Measurements from ENCODE around the gene ACVRL1. TPM values are rescaled to one million over a fixed set of nuclear protein-coding genes. Genes with fewer than 3 reads are reported as not detected.

ACVRL1 gene
- total and polyA plus RNA-seq, 4 donors, result 3.1 to 7.9 (median 6.1) TPM

DNA sequence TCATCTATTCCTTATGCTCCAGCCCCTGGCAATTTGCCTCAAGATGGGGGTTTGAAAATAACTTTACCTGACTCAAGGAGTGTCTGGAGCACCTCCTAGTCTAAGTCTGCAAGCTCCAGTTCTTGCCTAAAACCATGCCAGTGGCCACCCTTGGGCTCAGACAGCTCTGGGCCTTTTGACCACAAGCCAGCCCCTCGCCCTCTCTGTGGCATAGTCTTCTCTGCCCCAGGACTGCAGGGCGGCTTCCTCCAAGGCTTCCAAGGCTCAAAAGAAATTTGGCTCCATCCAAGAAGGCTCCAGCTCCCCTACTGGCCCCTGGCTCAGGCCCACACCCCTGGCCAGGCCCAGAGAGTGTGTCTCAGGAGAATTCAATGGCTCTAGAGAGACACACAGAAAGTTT lies 14.8 kb downstream of the ACVRL1 start:
- H3K4me3 ChIP-seq (ENCODE audit: low read depth in 1 of 3, low read length in 3 of 3), result no peak overlapping the region
- H3K27ac ChIP-seq (ENCODE audit: low read depth in 1 of 2, low read length in 2 of 2), result peak overlapping the region; percentile 72 to 81
- DNase-seq (ENCODE audit: low spot score), result no peak
- H3K9ac ChIP-seq (ENCODE audit: low read depth in 1 of 2, low read length in 2 of 2), result no peak overlapping the region
- H3K27me3 ChIP-seq (ENCODE audit: control insufficient read depth in 4 of 4, insufficient read depth in 4 of 4, low read length in 3 of 4), result no peaks in the 10 kb centered on the region
- H3K36me3 ChIP-seq (ENCODE audit: control insufficient read depth in 4 of 4, insufficient read depth in 3 of 4, low read depth in 1 of 4, low read length in 3 of 4), result no peaks in the 10 kb centered on the region
- whole genome bisulfite sequencing, result 94% methylated on average over 2 of the region's 2 CpGs
- peaks cover 17 to 38% (median 28%) of the 10 kb centered on the region in 4 donors for H3K4me1 ChIP-seq (ENCODE audit: control insufficient read depth in 4 of 4, insufficient read depth in 4 of 4, low read length in 3 of 4)
- TF ChIP-seq SP1 (IDR thresholded peaks at IDR 0.05), result no peak
- TF ChIP-seq JUND (IDR thresholded peaks at IDR 0.05), result no peak
- TF ChIP-seq RXRA (IDR thresholded peaks at IDR 0.05), result no peak
- no peak for TF ChIP-seq FOXA1 (IDR thresholded peaks at IDR 0.05)
- TF ChIP-seq NR2F2 (IDR thresholded peaks at IDR 0.05), result no peak
- TF ChIP-seq, protein P1, sequence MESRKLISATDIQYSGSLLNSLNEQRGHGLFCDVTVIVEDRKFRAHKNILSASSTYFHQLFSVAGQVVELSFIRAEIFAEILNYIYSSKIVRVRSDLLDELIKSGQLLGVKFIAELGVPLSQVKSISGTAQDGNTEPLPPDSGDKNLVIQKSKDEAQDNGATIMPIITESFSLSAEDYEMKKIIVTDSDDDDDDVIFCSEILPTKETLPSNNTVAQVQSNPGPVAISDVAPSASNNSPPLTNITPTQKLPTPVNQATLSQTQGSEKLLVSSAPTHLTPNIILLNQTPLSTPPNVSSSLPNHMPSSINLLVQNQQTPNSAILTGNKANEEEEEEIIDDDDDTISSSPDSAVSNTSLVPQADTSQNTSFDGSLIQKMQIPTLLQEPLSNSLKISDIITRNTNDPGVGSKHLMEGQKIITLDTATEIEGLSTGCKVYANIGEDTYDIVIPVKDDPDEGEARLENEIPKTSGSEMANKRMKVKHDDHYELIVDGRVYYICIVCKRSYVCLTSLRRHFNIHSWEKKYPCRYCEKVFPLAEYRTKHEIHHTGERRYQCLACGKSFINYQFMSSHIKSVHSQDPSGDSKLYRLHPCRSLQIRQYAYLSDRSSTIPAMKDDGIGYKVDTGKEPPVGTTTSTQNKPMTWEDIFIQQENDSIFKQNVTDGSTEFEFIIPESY (IDR thresholded peaks at IDR 0.05), result no peak
- TF ChIP-seq, protein P2, sequence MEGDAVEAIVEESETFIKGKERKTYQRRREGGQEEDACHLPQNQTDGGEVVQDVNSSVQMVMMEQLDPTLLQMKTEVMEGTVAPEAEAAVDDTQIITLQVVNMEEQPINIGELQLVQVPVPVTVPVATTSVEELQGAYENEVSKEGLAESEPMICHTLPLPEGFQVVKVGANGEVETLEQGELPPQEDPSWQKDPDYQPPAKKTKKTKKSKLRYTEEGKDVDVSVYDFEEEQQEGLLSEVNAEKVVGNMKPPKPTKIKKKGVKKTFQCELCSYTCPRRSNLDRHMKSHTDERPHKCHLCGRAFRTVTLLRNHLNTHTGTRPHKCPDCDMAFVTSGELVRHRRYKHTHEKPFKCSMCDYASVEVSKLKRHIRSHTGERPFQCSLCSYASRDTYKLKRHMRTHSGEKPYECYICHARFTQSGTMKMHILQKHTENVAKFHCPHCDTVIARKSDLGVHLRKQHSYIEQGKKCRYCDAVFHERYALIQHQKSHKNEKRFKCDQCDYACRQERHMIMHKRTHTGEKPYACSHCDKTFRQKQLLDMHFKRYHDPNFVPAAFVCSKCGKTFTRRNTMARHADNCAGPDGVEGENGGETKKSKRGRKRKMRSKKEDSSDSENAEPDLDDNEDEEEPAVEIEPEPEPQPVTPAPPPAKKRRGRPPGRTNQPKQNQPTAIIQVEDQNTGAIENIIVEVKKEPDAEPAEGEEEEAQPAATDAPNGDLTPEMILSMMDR (IDR thresholded peaks at IDR 0.05; ENCODE audit: low read depth, low read length, missing input control), result no peak
- no peak for TF ChIP-seq YY1 (IDR thresholded peaks at IDR 0.05)
- no peak for TF ChIP-seq HNF4G (IDR thresholded peaks at IDR 0.05)
- no peak for TF ChIP-seq RAD21 (IDR thresholded peaks at IDR 0.05)
- TF ChIP-seq HNF4A (conservative IDR thresholded peaks at IDR 0.05), result no peak
- TF ChIP-seq, protein P3, sequence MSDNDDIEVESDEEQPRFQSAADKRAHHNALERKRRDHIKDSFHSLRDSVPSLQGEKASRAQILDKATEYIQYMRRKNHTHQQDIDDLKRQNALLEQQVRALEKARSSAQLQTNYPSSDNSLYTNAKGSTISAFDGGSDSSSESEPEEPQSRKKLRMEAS (IDR thresholded peaks at IDR 0.05), result no peak
- TF ChIP-seq, protein P4, sequence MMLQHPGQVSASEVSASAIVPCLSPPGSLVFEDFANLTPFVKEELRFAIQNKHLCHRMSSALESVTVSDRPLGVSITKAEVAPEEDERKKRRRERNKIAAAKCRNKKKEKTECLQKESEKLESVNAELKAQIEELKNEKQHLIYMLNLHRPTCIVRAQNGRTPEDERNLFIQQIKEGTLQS (IDR thresholded peaks at IDR 0.05), result no peak
- TF ChIP-seq, protein P5, sequence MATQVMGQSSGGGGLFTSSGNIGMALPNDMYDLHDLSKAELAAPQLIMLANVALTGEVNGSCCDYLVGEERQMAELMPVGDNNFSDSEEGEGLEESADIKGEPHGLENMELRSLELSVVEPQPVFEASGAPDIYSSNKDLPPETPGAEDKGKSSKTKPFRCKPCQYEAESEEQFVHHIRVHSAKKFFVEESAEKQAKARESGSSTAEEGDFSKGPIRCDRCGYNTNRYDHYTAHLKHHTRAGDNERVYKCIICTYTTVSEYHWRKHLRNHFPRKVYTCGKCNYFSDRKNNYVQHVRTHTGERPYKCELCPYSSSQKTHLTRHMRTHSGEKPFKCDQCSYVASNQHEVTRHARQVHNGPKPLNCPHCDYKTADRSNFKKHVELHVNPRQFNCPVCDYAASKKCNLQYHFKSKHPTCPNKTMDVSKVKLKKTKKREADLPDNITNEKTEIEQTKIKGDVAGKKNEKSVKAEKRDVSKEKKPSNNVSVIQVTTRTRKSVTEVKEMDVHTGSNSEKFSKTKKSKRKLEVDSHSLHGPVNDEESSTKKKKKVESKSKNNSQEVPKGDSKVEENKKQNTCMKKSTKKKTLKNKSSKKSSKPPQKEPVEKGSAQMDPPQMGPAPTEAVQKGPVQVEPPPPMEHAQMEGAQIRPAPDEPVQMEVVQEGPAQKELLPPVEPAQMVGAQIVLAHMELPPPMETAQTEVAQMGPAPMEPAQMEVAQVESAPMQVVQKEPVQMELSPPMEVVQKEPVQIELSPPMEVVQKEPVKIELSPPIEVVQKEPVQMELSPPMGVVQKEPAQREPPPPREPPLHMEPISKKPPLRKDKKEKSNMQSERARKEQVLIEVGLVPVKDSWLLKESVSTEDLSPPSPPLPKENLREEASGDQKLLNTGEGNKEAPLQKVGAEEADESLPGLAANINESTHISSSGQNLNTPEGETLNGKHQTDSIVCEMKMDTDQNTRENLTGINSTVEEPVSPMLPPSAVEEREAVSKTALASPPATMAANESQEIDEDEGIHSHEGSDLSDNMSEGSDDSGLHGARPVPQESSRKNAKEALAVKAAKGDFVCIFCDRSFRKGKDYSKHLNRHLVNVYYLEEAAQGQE (IDR thresholded peaks at IDR 0.05), result no peak
- no peaks in the 10 kb centered on the region for H3K9me3 ChIP-seq (ENCODE audit: control insufficient read depth in 4 of 4, low read length in 3 of 4)

DNA sequence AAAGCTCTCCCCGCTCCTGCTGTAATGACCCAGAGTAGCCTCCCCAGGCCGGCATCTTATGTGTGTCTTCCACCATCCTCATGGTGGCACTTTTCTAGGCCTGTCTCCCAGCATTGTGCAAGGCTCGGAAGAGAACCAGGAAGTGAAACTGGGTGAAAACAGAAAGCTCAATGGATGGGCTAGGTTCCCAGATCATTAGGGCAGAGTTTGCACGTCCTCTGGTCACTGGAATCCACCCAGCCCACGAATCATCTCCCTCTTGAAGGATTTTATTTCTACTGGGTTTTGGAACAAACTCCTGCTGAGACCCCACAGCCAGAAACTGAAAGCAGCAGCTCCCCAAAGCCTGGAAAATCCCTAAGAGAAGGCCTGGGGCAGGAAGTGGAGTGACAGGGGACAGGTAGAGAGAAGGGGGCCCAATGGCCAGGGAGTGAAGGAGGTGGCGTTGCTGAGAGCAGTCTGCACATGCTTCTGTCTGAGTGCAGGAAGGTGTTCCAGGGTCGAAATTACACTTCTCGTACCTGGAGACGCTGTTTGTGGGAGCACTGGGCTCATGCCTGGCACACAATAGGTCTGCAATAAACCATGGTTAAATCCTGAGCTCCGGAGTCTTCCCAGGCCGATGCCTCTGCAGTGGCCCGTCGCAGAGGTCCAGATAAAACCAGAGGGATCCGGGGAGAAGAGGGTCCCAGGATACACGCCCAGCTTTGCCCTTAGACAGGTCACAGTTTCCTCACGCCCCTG lies 15.6 kb downstream of the ACVRL1 start:
- H3K9ac ChIP-seq (ENCODE audit: low read depth in 1 of 2, low read length in 2 of 2), result no peak overlapping the region
- H3K4me3 ChIP-seq (ENCODE audit: low read depth in 1 of 3, low read length in 3 of 3), result no peak overlapping the region
- peaks cover 17 to 36% (median 28%) of the 10 kb centered on the region in 4 donors for H3K4me1 ChIP-seq (ENCODE audit: control insufficient read depth in 4 of 4, insufficient read depth in 4 of 4, low read length in 3 of 4)
- H3K27ac ChIP-seq (ENCODE audit: low read depth in 1 of 2, low read length in 2 of 2), result peak overlapping the region; percentile 72 to 81
- H3K27me3 ChIP-seq (ENCODE audit: control insufficient read depth in 4 of 4, insufficient read depth in 4 of 4, low read length in 3 of 4), result no peaks in the 10 kb centered on the region
- WGBS, result 48% methylated on average over 16 of the region's 16 CpGs
- no peak for DNase-seq (ENCODE audit: low spot score)
- no peaks in the 10 kb centered on the region for H3K36me3 ChIP-seq (ENCODE audit: control insufficient read depth in 4 of 4, insufficient read depth in 3 of 4, low read depth in 1 of 4, low read length in 3 of 4)
- no peaks in the 10 kb centered on the region for H3K9me3 ChIP-seq (ENCODE audit: control insufficient read depth in 4 of 4, low read length in 3 of 4)
- TF ChIP-seq RAD21 (IDR thresholded peaks at IDR 0.05) (peak; percentile 29 to 62), RXRA (IDR thresholded peaks at IDR 0.05) (peak; percentile 81 to 86)
- TF ChIP-seq, protein P1 (IDR thresholded peaks at IDR 0.05), result no peak
- TF ChIP-seq, protein P4 (IDR thresholded peaks at IDR 0.05), result no peak
- TF ChIP-seq, protein P3 (IDR thresholded peaks at IDR 0.05), result peak; percentile 78
- TF ChIP-seq, protein P5 (IDR thresholded peaks at IDR 0.05), result no peak

All from liver (tissue), 9 donors.